ENCODE data around the gene WDR70.
A peak's percentile ranks its signal among the peaks of the same experiment; 100 is the strongest.
"Not testable (repeated sequence)": the region's sequence is repeated elsewhere in the genome, so short reads cannot be mapped to it uniquely, and the experiment has no call there.

WDR70 gene

DNA sequence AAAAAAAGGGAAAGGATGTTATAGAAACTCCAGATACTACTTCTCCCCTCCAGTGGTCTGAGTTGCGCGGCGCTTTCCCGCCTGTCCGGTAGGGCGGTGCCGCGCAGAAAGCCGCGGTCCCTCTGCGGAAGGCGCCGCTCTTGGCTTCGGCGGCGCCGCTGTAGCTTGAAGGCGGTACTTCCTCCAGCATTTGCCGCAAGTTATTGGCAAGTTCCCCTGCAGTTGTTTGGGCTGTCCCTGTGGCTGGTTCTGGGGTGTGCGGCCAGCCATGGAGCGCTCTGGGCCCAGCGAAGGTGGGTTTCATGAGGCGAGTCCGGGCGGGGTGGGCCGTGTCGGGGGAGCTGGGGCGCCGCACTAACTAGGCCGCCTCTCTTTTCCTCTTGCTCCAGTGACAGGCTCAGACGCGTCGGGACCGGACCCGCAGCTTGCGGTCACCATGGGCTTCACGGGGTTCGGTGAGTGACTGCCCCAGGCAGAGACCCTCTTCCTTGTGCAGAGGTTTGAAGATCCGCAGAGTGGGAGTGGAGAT is at the start of gene WDR70:
TSS of gene WDR70 (plus strand) at position 219 of the 529 bp plus-strand sequence. CDS start at position 269, 50 bp downstream.
- peak; percentile 94 for DNase-seq

DNA sequence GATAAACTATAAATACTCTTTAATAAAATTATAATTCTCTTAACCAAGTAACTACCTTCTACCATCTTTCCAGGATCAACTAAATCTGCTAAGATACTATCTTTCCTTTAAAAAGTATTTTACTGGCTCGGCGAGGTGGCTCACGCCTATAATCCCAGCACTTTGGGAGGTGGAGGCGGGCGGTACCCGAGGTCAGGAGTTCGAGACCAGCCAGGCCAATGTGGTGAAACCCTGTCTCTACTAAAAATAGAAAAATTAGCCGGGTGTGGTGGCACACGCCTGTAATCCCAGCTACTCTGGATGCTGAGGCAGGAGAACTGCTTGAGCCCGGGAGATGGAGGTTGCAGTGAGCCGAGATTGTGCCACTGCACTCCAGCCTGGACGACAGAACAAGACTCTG is 44.4 kb upstream of the WDR70 start:
- DNase-seq: not testable (repeated sequence)

DNA sequence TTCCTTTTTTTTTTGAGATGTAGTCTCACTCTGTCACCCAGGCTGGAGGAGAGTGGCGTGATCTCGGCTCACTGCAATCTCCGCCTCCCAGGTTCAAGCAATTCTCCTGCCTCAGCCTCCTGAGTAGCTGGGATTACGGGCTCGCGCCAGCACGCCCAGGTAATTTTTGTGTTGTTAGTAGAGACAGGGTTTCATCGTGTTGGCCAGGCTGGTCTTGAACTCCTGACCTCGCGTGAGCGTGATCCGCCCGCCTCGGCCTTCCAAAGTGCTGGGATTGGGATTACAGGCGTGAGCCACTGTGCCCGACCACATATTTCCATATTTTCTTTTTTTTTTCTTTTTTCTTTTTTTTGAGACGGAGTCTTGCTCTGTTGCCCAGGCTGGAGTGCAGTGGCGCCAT is 36.4 kb upstream of the WDR70 start:
- not testable (repeated sequence) for DNase-seq

DNA sequence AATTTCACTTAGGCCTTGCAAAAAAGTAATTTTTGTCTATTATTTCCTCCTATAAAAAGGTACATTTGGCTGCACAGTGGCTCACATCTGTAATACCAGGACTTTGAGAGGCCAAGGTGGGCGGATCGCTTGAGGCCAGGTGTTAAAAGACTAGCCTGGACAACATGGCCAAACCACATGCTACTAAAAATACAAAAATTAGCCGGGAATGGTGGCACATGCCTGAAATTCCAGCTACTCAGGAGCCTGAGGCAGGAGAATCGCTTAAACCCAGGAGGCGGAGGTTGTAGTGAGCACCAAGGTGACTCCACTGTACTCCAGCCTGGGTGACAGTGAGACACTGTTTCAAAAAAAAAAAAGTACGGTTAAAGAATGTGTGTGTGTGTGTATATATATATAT is 24.0 kb upstream of the WDR70 start:
- no peak for DNase-seq

DNA sequence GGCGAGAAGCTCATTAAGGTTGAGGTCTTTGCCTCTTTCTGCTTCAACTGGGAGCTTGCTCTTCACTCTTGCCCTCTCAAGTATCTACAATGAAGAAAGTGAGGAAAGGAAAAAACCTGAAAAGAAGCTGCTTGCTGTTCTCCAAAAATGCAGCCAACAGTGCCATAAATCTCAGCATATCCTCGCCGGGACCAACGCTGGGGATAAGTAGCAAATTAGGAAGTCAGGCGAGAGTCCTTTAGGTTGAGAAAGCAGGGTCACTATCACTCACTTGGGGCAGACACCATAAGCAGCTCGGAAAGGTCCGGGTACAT is 8.6 kb upstream of the WDR70 start:
- peak in 1 of 2 donors; percentile 3 for DNase-seq

DNA sequence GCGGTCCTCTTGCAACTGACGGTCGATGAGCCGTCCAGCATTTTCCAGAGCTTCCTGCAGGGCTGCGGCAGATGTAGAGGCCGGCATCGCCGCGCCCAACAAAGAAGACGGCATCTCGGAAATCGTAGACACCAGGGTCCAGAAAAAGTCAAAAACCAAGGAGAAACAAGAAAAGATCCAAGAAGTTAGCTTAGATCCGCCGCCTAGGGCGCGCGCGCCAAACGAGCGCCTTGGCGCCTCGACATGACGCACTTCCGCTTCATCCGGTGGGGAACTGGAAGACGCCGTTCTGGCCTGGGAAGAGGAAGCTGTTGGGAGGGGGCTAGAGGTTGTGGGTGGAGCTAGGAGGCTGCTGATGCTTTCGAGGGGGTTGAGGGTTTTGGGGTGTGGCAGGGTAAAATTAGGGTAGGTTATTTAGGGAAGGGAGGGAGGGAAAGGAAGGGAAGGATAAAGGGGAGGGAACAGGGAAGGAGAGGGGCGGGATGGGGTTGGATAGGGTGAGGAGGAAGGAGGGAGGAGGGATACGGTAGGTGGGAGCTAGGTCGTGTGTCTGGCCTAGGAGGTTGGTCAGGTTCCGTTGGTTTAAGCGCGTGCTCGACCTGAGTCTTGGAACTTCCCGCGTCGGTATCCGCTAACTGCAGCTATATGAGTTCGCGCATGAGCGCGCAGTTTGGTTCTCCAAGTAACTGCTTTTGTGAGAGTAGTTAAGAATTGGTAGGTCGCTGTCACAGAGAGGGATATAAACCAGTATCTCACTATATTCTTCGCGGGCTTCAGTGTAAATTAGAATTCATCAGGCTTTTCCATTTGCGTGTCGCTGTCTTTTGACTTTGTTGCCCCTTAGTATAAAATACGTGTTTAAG is 8.0 kb upstream of the WDR70 start, which contains the start of gene NUP155:
TSS of gene NUP155 (minus strand) at position 243 of the 863 bp plus-strand sequence. CDS start at position 114, 129 bp downstream.
- DNase-seq: peak; percentile 88 to 89

DNA sequence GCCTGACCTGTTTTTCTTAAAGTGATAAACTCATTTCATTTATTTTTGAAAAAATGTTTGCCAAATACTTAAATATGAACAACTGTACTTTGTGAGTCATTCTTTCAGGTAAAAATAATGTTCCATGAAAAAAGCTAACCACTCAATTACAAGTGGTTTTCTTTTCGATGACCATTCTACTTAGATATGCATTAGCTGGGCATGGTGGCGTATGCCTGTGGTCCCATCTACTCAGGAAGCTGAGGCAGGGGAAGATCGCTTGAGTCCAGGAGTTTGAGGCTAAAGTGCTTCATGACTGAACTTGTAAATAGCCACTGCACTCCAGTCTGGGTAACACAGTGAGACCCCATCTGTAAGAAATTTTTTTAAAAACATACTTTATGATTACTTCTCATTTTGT is 4.0 kb upstream of the WDR70 start:
- no peak for DNase-seq

DNA sequence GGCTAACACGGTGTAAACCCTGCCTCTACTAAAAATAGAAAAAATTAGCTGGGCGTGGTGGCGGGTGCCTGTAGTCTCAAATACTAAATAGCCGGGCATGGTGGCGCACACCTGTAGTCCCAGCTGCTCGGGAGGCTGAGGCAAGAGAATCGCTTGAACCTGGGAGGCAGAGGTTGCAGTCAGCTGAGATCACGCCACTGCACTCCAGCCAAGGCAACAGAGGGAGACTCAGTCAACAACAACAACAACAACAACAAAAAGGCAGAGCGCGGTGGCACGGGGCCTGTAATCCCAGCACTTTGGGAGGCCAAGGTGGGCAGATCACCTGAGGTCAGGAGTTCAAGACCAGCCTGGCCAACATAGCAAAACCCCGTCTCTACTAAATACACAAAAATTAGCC is 1.1 kb upstream of the WDR70 start:
- not testable (repeated sequence) for DNase-seq

DNA sequence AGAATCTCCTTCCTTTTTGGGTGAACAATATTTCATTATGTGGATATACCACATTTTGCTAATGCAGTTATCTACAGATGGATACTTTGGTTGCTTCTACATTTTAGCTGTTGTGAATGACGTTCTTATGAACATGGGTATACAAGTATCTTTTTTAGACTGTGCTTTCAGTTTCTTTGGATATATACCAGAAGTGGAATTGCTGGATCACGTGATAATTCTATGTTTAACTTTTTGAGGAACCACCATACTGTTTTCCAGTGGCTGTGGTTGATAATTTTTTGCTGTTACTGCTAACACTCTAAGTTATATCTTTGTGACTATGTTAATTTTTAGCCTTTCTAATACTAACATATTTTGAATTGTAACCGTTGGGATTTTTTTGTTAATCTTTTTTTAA is 12.5 kb downstream of the WDR70 start:
- peak; percentile 51 to 54 for DNase-seq

DNA sequence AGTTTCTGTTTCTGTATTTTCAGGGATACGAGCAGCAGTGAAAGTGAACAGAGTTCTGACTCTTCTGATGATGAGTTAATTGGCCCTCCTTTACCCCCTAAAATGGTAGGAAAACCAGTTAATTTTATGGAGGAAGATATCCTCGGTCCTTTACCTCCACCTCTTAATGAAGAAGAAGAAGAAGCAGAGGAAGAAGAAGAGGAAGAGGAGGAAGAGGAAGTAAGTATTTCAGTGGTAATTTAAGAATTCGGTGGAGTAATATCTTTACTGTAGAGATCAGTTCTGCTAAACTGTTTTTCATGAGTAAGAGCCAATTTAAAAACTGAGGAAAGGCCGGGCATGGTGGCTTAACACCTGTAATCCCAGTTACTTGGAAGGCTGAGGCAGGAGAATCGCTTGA is 17.2 kb downstream of the WDR70 start:
- DNase-seq: no peak

DNA sequence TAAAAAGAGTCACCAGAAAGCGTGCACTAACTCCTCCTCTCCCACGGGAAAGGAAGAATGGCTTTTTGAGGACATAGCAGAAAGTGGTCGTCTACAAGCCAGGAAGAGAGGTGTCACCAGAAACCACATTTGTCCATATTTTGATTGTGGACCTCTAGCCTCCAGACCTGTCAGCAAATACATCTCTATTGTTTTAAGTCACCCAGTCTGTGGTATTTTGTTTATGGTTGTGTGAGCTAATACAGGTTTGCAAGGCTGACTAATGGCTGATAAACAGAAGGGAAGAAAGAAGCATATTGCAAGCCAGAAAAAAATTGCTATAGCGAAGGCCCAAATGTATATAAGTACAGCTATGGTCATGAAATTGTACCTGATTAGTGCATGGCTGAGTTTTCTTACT is 21.4 kb downstream of the WDR70 start:
- DNase-seq: no peak

DNA sequence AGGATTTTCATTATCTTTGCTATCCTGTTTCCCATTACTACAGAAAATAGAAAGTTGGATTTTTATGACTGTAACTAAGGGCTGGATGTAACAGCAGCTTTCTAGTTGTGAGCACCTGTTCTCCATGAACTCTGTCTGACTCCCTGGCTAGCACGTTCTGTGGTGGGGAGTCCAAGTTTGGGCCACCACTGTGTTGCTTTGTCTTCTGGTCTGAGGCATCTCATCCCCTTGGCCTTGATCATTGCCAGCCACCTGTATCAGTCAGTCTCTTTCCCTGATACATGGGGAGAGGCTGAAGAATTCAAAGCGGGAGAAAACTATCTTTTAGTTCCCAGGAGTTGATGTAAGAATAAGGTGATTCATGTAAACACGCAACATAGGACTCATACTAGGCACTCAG is 33.4 kb downstream of the WDR70 start:
- no peak for DNase-seq

DNA sequence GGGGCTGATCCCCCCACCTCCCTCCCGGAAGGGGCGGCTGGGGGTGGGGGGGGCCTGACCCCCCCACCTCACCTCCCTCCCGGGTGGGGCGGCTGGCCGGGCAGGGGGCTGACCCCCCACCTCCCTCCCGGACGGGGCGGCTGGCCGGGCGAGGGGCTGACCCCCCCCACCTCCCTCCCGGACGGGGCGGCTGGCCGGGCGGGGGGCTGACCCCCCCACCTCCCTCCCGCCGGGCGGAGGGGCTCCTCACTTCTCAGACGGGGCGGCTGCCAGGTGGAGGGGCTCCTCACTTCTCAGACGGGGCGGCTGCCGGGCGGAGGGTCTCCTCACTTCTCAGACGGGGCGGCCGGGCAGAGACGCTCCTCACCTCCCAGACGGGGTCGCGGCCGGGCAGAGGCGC is 36.3 kb downstream of the WDR70 start:
- DNase-seq: not testable (repeated sequence)

DNA sequence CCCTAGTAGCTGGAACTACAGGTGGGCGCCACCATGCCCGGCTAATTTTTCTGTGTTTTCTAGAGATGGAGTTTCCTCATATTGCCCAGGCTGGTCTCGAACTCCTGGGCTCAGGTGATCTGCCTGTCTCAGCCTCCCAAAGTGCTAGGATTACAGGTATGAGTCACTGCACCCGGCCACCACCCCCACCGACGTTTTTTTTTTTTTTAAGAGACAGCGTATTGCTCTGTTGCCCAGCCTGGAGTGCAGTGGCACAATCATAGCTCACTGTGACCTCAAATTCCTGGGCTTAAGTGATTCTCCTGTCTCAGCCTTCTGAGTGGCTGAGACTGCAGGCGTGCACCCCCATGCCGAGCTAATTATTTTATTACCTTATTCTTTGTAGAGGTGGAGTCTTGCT is 38.2 kb downstream of the WDR70 start:
- DNase-seq: no peak

DNA sequence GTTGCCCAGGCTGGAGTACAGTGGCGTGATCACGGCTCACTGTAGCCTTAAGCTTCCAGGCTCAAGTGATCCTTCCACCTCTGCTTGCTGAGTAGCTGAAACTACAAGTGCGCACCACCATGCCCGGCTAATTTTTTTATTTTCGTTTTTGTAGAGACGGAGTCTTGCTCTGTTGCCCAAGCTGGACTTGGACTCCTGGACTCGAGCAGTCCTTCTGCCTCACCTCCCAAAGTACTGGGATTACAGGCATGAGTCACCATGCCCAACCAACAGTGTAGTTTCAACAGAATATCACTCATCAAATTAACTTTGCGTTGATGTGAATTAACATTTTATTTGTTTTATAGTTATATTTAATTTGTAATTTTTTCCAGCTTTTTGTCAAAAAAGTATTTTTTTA is 45.3 kb downstream of the WDR70 start:
- DNase-seq: no peak

DNA sequence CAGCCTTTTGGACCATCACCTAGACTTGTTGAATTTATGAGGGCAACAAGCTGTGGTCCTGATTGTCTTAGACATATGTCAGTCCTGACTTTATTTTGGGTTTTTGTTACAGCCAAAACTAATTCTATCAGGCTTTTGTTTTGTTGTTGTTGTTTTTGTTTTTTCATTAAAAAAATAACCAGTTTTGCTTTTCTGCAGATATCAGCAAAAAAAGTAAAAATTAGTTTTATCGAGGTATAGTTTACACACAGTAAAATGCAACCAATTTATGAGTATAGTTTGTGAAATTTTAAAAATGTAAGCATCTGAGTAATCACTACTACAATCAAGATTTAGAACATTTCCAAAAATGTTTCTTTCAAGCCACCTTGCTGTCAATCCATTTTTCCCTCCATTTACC is 48.9 kb downstream of the WDR70 start:
- no peak for DNase-seq

DNA sequence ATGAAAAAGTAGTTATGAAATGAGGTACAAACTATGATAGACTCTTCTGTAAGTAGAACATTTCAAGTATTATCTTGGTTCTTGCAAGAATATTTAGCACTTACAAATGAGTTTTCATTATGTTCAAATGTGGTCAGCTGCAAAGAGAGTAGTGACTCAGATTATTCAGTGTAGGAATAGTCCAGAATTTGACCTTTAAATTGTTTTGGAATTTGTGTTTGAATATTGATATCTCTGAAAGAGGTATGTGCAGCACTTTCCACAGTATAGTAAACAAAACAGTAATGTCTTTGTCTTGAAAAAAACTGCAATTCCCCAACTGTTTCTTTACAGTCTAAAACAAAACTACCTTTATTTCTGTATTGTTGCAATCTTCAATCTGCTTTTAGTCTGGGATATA is 56.1 kb downstream of the WDR70 start:
- no peak for DNase-seq

DNA sequence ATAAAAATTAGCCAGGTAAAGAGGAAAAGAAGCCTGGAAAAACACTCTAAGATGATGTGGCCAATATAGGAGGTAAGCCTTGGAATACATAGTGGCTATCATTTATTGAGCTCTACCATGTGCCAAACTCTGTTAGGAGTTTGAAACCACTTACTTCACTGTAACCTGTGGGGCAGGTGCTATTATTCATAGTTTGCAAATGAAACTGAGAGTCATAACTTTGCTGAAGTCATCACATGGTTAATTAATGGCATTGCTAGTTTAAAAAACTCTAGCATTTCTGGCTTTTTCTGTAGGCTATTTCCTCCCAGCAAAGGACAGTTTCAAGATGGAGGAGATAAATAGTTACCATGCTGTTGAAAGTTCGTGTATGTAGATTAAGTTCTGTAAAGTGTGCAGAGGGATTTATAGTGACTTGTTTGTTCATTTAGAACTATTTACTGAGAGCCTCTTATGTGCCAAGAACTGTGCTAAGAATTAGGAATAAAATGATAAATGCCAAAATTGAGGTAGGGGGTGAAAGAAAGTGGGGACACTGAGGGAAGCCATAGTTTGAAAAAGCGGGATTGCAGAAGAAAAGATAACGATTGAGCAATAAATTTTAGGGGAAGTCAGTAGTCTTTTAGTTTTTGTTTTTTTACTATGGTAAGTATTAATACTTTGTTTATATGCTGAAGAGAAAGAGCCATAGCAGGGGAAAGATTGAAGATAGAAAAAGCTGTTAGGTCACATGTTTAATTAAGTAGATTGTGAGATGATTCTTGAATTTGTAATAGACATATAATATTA is 57.2 kb downstream of the WDR70 start:
- no peak for DNase-seq

DNA sequence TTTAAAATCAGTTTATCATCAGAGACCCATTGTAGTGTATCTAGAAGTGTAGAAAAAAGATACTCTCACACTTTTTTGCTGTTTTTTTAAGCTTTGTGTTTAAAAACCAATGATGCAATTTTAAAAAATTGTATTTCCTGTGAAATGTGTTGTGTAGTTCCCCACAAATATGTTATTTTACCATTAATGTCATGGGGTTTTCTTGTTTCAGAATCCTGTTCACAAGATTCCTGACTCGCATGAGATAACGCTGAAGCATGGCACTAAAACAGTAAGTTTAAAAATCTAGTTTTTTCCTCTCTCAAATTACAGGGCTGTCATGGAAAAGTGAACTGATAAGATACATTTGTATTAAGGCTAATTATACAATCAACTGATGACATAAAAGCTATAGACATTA is 58.6 kb downstream of the WDR70 start:
- DNase-seq: peak in 1 of 2 donors; percentile 18

DNA sequence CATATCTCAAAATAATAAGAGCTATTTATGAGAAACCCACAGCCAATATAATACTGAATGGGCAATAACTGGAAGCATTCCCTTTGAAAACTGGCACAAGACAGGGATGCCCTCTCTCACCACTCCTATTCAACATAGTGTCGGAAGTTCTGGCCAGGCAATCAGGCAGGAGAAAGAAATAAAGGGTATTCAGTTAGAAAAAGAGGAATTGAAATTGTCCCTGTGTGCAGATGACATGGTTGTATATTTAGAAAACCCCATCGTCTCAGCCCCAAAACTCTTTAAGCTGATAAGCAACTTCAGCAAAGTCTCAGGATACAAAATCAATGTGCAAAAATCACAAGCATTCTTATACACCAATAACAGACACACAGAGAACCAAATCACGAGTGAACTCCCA is 66.7 kb downstream of the WDR70 start:
- not testable (repeated sequence) for DNase-seq

DNA sequence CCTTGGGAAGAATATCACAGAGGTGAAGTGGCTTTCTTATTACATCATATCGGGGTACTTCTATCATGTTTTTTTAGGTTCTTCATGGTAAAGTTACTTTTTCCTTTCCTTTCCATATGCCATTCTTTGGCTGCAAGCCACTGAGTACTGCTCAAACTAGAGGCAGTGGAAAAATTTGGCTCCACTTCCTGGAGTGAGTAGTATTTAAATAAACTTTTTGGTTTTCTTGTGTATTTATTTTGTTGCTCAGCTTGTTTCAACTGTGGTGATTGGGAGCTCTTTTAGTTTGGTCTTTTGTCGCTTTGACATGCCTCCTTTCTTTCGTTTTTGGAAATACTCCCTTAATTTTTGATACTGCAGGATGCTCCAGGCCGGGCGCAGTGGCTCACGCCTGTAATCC is 69.8 kb downstream of the WDR70 start:
- DNase-seq: no peak

DNA sequence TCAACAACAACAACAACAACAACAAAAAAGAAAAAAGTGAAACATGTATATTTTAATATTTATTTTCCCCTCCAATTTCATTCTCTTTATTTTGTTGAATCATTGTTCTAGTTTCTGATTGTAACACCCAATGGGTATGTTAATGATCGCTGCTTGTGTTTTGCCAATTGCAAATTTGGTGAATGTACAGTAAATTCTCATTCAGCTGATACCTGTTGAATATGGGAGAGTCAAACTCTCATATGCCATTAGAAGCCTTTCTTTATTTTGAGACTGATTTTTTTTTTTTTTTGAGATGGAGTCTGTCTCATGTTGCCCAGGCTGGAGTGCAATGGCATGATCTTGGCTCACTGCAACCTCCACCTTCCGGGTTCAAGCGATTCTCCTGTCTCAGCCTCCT is 72.9 kb downstream of the WDR70 start:
- DNase-seq: not testable (repeated sequence)

DNA sequence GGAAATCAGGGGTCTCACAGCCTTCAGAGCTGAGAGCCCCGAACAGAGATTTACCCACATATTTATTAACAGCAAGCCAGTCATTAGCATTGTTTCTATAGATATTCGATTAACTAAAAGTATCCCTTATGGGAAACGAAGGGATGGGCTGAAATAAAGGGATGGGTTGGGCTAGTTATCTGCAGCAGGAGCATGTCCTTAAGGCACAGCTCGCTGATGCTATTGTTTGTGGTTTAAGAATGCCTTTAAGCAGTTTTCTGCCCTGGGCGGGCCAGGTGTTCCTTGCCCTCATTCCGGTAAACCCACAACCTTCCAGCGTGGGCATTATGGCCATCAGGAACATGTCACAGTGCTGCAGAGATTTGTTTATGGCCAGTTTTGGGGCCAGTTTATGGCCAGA is 74.1 kb downstream of the WDR70 start:
- DNase-seq: not testable (repeated sequence)

Measured in inflammatory macrophage treated with lipopolysaccharide for 1 hour (primary cell).